Stromal cell of bone marrow (primary cell): ENCODE measurements around the gene FIS1.

ENCODE experiments used
- DNase-seq: peaks from one replicate; pipeline ENCODE4 v3.0.0-alpha.2; 2012; ENCODE audit warnings: low read depth

The FIS1 gene

GRCh38 chr7:101233907-101234547 is 10.9 kb downstream of the FIS1 start:
- no peak for DNase-seq

- DNase-seq = no peak
Observed at GRCh38 chr7:101232141-101232850, 12.6 kb downstream of the FIS1 start.

- no peak for DNase-seq
Observed at GRCh38 chr7:101231644-101232043, 13.2 kb downstream of the FIS1 start.

GRCh38 chr7:101226721-101227120 is 18.2 kb downstream of the FIS1 start:
- no peak for DNase-seq

- no peak for DNase-seq
Observed at GRCh38 chr7:101225650-101226049, 19.2 kb downstream of the FIS1 start.

- DNase-seq = no peak
Observed at GRCh38 chr7:101223528-101223927, 21.4 kb downstream of the FIS1 start.

- no peak for DNase-seq
Observed at GRCh38 chr7:101222275-101222830, 22.5 kb downstream of the FIS1 start.

- no peak for DNase-seq
Observed at GRCh38 chr7:101220295-101220694, 24.6 kb downstream of the FIS1 start.

- no peak for DNase-seq
Observed at GRCh38 chr7:101218236-101219125, 26.4 kb downstream of the FIS1 start.

- peak; percentile 97 for DNase-seq
Observed at GRCh38 chr7:101217388-101218235, 27.3 kb downstream of the FIS1 start, which contains the start of the genes PLOD3 and ZNHIT1. TSS of gene PLOD3 (minus strand) at chr7:101217581. CDS start at chr7:101217274, 307 bp downstream. TSS of gene ZNHIT1 (plus strand) at chr7:101218165. CDS start at chr7:101218196, 31 bp downstream.

GRCh38 chr7:101216860-101217387 is 28.0 kb downstream of the FIS1 start:
- no peak for DNase-seq

GRCh38 chr7:101216001-101216859 is 28.7 kb downstream of the FIS1 start:
- no peak for DNase-seq

- DNase-seq = no peak
Observed at GRCh38 chr7:101212014-101212413, 32.9 kb downstream of the FIS1 start.

- no peak for DNase-seq
Observed at GRCh38 chr7:101211501-101211900, 33.4 kb downstream of the FIS1 start.

GRCh38 chr7:101210143-101210542 is 34.7 kb downstream of the FIS1 start:
- DNase-seq = no peak

- DNase-seq = no peak
Observed at GRCh38 chr7:101208794-101209193, 36.1 kb downstream of the FIS1 start.

- no peak for DNase-seq
Observed at GRCh38 chr7:101207459-101207858, 37.4 kb downstream of the FIS1 start.

GRCh38 chr7:101206665-101207042 is 38.2 kb downstream of the FIS1 start:
- no peak for DNase-seq

- no peak for DNase-seq
Observed at GRCh38 chr7:101205901-101206664, 38.8 kb downstream of the FIS1 start.
